T-helper 1 cell treated with Interleukin-12 subunit alpha and Interleukin-12 subunit beta and Interleukin-4 antibody, amounts not matched to agents 30 μg/mL and 1 μg/mL, for 36 hours (primary cell): ENCODE results near the gene NCBP3.
A peak's percentile ranks its signal among the peaks of the same experiment; 100 is the strongest.
"Not testable (repeated sequence)": the region's sequence is repeated elsewhere in the genome, so short reads cannot be mapped to it uniquely, and the experiment has no call there.

Experiments used
- H3K27ac Mint-ChIP-seq: one replicate; pipeline ENCODE4 v1.8.0; 2021; ENCODE audit warnings: mild to moderate bottlenecking, mixed read lengths
- H3K27me3 Mint-ChIP-seq: one replicate; pipeline ENCODE4 v1.8.0; 2021; ENCODE audit warnings: low read depth, mixed read lengths
- H3K36me3 Mint-ChIP-seq: one replicate; pipeline ENCODE4 v1.8.0; 2021; ENCODE audit warnings: low read depth, mixed read lengths
- H3K4me1 Mint-ChIP-seq: one replicate; pipeline ENCODE4 v1.8.0; 2021; ENCODE audit warnings: low read depth, mixed read lengths
- H3K4me3 Mint-ChIP-seq: one replicate; pipeline ENCODE4 v1.8.0; 2021; ENCODE audit warnings: mild to moderate bottlenecking, moderate library complexity, mixed read lengths
- H3K9me3 Mint-ChIP-seq: one replicate; pipeline ENCODE4 v1.8.0; 2021; ENCODE audit warnings: mixed read lengths

NCBP3 gene

GRCh38 chr17:3846437-3847164 lies 555 bp upstream of the NCBP3 start:
- H3K4me3 Mint-ChIP-seq, result peak overlapping the region; percentile 92

GRCh38 chr17:3845291-3845620 lies 790 bp downstream of the NCBP3 start:
- Mint-ChIP-seq H3K36me3 (peaks cover 15% of the 10 kb centered on the region), H3K4me3 (peak overlapping the region; percentile 92), H3K27me3 (peaks cover 12% of the 10 kb centered on the region), H3K27ac (peak overlapping the region; percentile 88), H3K4me1 (peaks cover 19% of the 10 kb centered on the region), H3K9me3 (no peaks in the 10 kb centered on the region)

More at GRCh38 chr17:3846437-3847164, 555 bp upstream of the NCBP3 start:
- peak overlapping the region; percentile 59 for H3K27ac Mint-ChIP-seq
- H3K36me3 Mint-ChIP-seq, result peaks cover 7% of the 10 kb centered on the region
- peaks cover 17% of the 10 kb centered on the region for H3K27me3 Mint-ChIP-seq
- peaks cover 17% of the 10 kb centered on the region for H3K4me1 Mint-ChIP-seq
- H3K9me3 Mint-ChIP-seq, result no peaks in the 10 kb centered on the region

- peaks cover 18% of the 10 kb centered on the region for H3K36me3 Mint-ChIP-seq
Observed at GRCh38 chr17:3844556-3844955, 1.5 kb downstream of the NCBP3 start.

GRCh38 chr17:3843935-3844516 lies 2.0 kb downstream of the NCBP3 start:
- Mint-ChIP-seq H3K4me3 (peak overlapping the region; percentile 92), H3K36me3 (peaks cover 19% of the 10 kb centered on the region), H3K27me3 (peaks cover 3% of the 10 kb centered on the region), H3K9me3 (no peaks in the 10 kb centered on the region), H3K27ac (peak overlapping the region; percentile 64), H3K4me1 (peaks cover 21% of the 10 kb centered on the region)

More at GRCh38 chr17:3844556-3844955, 1.5 kb downstream of the NCBP3 start:
- not testable (repeated sequence) for H3K9me3 Mint-ChIP-seq, H3K27me3 Mint-ChIP-seq
- H3K27ac Mint-ChIP-seq, result peak overlapping the region; percentile 64
- peak overlapping the region; percentile 92 for H3K4me3 Mint-ChIP-seq
- H3K4me1 Mint-ChIP-seq, result peaks cover 21% of the 10 kb centered on the region

GRCh38 chr17:3838206-3838605 lies 7.8 kb downstream of the NCBP3 start:
- Mint-ChIP-seq H3K36me3 (peaks cover 35% of the 10 kb centered on the region), H3K27me3 (no peaks in the 10 kb centered on the region), H3K4me3 (no peak overlapping the region), H3K9me3 (no peaks in the 10 kb centered on the region), H3K27ac (no peak overlapping the region), H3K4me1 (peaks cover 14% of the 10 kb centered on the region)

- no peaks in the 10 kb centered on the region for H3K9me3 Mint-ChIP-seq
- peaks cover 14% of the 10 kb centered on the region for H3K4me1 Mint-ChIP-seq
- H3K36me3 Mint-ChIP-seq, result peaks cover 34% of the 10 kb centered on the region
- H3K27me3 Mint-ChIP-seq, result no peaks in the 10 kb centered on the region
- no peak overlapping the region for H3K27ac Mint-ChIP-seq
- no peak overlapping the region for H3K4me3 Mint-ChIP-seq
Observed at GRCh38 chr17:3836551-3836950, 9.5 kb downstream of the NCBP3 start.

- H3K36me3 Mint-ChIP-seq, result peaks cover 28% of the 10 kb centered on the region
- peaks cover 13% of the 10 kb centered on the region for H3K4me1 Mint-ChIP-seq
- H3K9me3 Mint-ChIP-seq, result no peaks in the 10 kb centered on the region
- H3K4me3 Mint-ChIP-seq, result no peak overlapping the region
- no peak overlapping the region for H3K27ac Mint-ChIP-seq
- no peaks in the 10 kb centered on the region for H3K27me3 Mint-ChIP-seq
Observed at GRCh38 chr17:3835410-3836229, 10.4 kb downstream of the NCBP3 start.

- H3K27me3 Mint-ChIP-seq, result no peaks in the 10 kb centered on the region
- no peak overlapping the region for H3K4me3 Mint-ChIP-seq
- no peaks in the 10 kb centered on the region for H3K9me3 Mint-ChIP-seq
- H3K27ac Mint-ChIP-seq, result no peak overlapping the region
- peaks cover 26% of the 10 kb centered on the region for H3K36me3 Mint-ChIP-seq
- H3K4me1 Mint-ChIP-seq, result peaks cover 12% of the 10 kb centered on the region
Observed at GRCh38 chr17:3834811-3835210, 11.2 kb downstream of the NCBP3 start.

- Mint-ChIP-seq H3K36me3 (peaks cover 30% of the 10 kb centered on the region), H3K9me3 (no peaks in the 10 kb centered on the region), H3K4me3 (no peak overlapping the region), H3K27me3 (no peaks in the 10 kb centered on the region), H3K4me1 (peaks cover 10% of the 10 kb centered on the region), H3K27ac (no peak overlapping the region)
Observed at GRCh38 chr17:3828852-3829232, 17.2 kb downstream of the NCBP3 start.

- H3K9me3 Mint-ChIP-seq, result no peaks in the 10 kb centered on the region
- no peak overlapping the region for H3K4me3 Mint-ChIP-seq
- H3K27ac Mint-ChIP-seq, result no peak overlapping the region
- peaks cover 29% of the 10 kb centered on the region for H3K36me3 Mint-ChIP-seq
- H3K4me1 Mint-ChIP-seq, result peaks cover 6% of the 10 kb centered on the region
- H3K27me3 Mint-ChIP-seq, result no peaks in the 10 kb centered on the region
Observed at GRCh38 chr17:3828151-3828851, 17.7 kb downstream of the NCBP3 start.

- Mint-ChIP-seq H3K9me3 (no peaks in the 10 kb centered on the region), H3K27me3 (no peaks in the 10 kb centered on the region), H3K4me1 (peaks cover 5% of the 10 kb centered on the region), H3K36me3 (peaks cover 34% of the 10 kb centered on the region), H3K4me3 (no peak overlapping the region), H3K27ac (peak overlapping the region; percentile 46)
Observed at GRCh38 chr17:3827124-3827773, 18.8 kb downstream of the NCBP3 start.

GRCh38 chr17:3826191-3826590 lies 19.9 kb downstream of the NCBP3 start:
- Mint-ChIP-seq H3K9me3 (no peaks in the 10 kb centered on the region), H3K27me3 (no peaks in the 10 kb centered on the region), H3K4me1 (peaks cover 5% of the 10 kb centered on the region), H3K27ac (no peak overlapping the region), H3K4me3 (no peak overlapping the region), H3K36me3 (peaks cover 43% of the 10 kb centered on the region)

- Mint-ChIP-seq H3K27ac (no peak overlapping the region), H3K27me3 (no peaks in the 10 kb centered on the region), H3K36me3 (peaks cover 45% of the 10 kb centered on the region), H3K4me1 (peaks cover 3% of the 10 kb centered on the region), H3K4me3 (no peak overlapping the region), H3K9me3 (no peaks in the 10 kb centered on the region)
Observed at GRCh38 chr17:3821101-3821500, 24.9 kb downstream of the NCBP3 start.

- peaks cover 6% of the 10 kb centered on the region for H3K4me1 Mint-ChIP-seq
Observed at GRCh38 chr17:3818786-3819185, 27.3 kb downstream of the NCBP3 start.

More at GRCh38 chr17:3818786-3819185, 27.3 kb downstream of the NCBP3 start:
- H3K36me3 Mint-ChIP-seq, result peaks cover 50% of the 10 kb centered on the region
- H3K4me3 Mint-ChIP-seq, result no peak overlapping the region
- H3K27me3 Mint-ChIP-seq, result no peaks in the 10 kb centered on the region
- no peak overlapping the region for H3K27ac Mint-ChIP-seq
- no peaks in the 10 kb centered on the region for H3K9me3 Mint-ChIP-seq
